ENCODE data around the gene A2ML1. TPM values are rescaled to one million over a fixed set of nuclear protein-coding genes. Genes with fewer than 3 reads are reported as not detected.
"Not testable (repeated sequence)": the region's sequence is repeated elsewhere in the genome, so short reads cannot be mapped to it uniquely, and the experiment has no call there.

Gene A2ML1
- polyA plus RNA-seq, 3 donors from 2014 or later: not detected

- Mint-ChIP-seq H3K27me3 (ENCODE audit: low read depth in 3 of 3) (peaks cover 0 to 2% (median 1%) of the 10 kb centered on the region in 3 donors), H3K9me3 (peaks cover 0 to 18% (median 0%) of the 10 kb centered on the region in 6 donors), H3K27ac (no peak overlapping the region), H3K4me3 (no peak overlapping the region), H3K4me1 (no peaks in the 10 kb centered on the region), H3K36me3 (peaks cover 0 to 4% (median 0%) of the 10 kb centered on the region in 3 donors)
- DNase-seq: no peak
These were observed 25.4 kb upstream of the A2ML1 start for GRCh38 chr12:8796831-8797626.

GRCh38 chr12:8801213-8801612 is 21.2 kb upstream of the A2ML1 start:
- H3K27ac Mint-ChIP-seq; H3K36me3 Mint-ChIP-seq; H3K4me3 Mint-ChIP-seq; H3K4me1 Mint-ChIP-seq; H3K27me3 Mint-ChIP-seq (ENCODE audit: low read depth in 3 of 3); DNase-seq: not testable (repeated sequence)
- H3K9me3 Mint-ChIP-seq: peaks cover 0 to 18% (median 0%) of the 10 kb centered on the region in 6 donors

GRCh38 chr12:8804833-8805232 is 17.6 kb upstream of the A2ML1 start:
- H3K4me1 Mint-ChIP-seq; H3K36me3 Mint-ChIP-seq; H3K27me3 Mint-ChIP-seq (ENCODE audit: low read depth in 3 of 3); H3K9me3 Mint-ChIP-seq; H3K4me3 Mint-ChIP-seq; H3K27ac Mint-ChIP-seq; DNase-seq: not testable (repeated sequence)

DNA sequence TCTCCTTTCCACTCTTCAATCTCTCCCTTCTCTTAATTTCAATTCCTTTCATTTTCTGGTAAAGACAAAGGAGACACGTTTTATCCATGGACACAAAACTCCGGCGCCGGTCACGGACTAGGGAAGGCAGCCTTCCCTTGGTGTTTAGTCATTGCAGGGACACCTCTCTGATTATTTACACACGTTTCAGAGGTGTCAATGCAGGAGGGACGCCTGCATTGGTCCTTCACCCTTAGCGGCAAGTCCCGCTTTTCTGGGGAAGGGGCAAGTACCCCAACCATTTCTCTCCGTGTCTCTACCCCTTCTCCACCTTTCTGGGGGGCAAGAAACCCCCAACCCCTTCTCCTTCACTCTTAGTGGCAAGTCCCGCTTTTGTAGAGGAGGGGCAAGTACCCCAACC is 16.9 kb upstream of the A2ML1 start:
- not testable (repeated sequence) for H3K4me1 Mint-ChIP-seq; H3K9me3 Mint-ChIP-seq; H3K27ac Mint-ChIP-seq; DNase-seq; H3K36me3 Mint-ChIP-seq; H3K27me3 Mint-ChIP-seq (ENCODE audit: low read depth in 3 of 3); H3K4me3 Mint-ChIP-seq

DNA sequence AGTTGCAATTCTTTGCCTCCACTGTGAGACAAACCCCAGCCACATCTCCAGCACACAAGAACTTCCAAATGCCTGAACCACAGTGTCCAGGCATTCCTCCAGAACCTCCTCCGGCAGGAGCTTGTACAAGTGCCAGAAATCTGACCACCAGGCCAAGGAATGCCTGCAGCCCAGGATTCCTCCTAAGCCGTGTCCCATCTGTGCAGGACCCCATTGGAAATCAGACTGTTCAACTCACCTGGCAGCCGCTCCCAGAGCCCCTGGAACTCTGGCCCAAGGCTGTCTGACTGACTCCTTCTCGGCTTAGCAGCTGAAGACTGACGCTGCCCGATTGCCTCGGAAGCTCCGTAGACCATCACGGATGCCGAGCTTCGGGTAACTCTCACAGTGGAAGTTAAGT is 15.3 kb upstream of the A2ML1 start:
- not testable (repeated sequence) for H3K27ac Mint-ChIP-seq; H3K4me3 Mint-ChIP-seq; H3K27me3 Mint-ChIP-seq (ENCODE audit: low read depth in 3 of 3); H3K9me3 Mint-ChIP-seq; DNase-seq; H3K4me1 Mint-ChIP-seq; H3K36me3 Mint-ChIP-seq

DNA sequence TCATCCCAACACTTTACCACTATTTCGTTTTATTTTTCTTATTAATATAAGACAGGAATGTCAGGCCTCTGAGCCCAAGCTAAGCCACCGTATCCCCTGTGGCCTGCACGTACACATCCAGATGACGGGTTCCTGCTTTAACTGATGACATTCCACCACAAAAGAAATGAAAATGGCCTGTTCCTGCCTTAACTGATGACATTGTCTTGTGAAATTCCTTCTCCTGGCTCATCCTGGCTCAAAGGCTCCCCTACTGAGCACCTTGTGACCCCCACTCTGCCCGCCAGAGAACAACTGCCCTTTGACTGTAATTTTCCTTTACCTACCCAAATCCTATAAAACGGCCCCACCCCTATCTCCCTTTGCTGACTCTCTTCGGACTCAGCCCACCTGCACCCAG is 12.3 kb upstream of the A2ML1 start:
- not testable (repeated sequence) for DNase-seq; H3K36me3 Mint-ChIP-seq; H3K27me3 Mint-ChIP-seq (ENCODE audit: low read depth in 3 of 3); H3K4me3 Mint-ChIP-seq; H3K4me1 Mint-ChIP-seq; H3K27ac Mint-ChIP-seq; H3K9me3 Mint-ChIP-seq

DNA sequence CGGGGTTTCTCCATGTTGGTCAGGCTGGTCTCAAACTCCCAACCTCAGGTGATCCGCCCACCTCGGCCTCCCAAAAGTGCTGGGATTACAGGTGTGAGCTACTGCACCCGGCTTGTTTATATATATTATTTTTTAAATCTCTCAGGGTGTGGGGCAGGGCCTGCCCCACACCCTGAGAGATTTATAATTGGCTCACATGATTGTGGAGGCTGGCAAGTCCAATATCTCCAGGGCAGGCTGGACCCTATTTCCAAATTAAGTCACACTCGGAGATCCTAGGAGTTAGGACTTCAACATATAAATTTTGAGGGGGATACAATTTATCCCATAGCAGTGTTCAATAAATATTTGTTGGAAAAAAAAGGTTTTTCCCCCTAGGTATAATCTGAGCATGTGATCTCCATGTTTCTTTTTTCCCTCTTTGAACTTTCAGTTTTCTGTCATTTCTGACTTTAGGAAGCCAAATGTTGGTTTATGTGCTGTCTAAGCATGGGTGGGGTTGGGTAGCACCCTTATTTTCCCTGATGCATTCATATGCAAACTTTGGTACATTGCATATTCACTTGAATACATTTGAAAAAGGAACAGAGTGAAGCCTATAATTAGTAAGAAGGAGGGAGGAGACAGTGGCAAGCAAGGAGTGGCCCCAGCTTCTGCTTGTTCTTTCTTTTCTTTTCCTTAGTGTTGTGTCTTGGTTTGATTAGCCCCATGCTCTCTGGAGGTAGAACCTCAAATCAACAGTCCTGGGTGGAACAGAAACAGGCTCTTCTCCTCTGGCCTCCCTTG is 8.7 kb upstream of the A2ML1 start:
- no peak overlapping the region for H3K27ac Mint-ChIP-seq
- H3K4me3 Mint-ChIP-seq: no peak overlapping the region
- H3K9me3 Mint-ChIP-seq: no peaks in the 10 kb centered on the region
- no peaks in the 10 kb centered on the region for H3K36me3 Mint-ChIP-seq
- peaks cover 0 to 1% (median under 1%) of the 10 kb centered on the region in 3 donors for H3K27me3 Mint-ChIP-seq (ENCODE audit: low read depth in 3 of 3)
- H3K4me1 Mint-ChIP-seq: no peaks in the 10 kb centered on the region
- no peak for DNase-seq

DNA sequence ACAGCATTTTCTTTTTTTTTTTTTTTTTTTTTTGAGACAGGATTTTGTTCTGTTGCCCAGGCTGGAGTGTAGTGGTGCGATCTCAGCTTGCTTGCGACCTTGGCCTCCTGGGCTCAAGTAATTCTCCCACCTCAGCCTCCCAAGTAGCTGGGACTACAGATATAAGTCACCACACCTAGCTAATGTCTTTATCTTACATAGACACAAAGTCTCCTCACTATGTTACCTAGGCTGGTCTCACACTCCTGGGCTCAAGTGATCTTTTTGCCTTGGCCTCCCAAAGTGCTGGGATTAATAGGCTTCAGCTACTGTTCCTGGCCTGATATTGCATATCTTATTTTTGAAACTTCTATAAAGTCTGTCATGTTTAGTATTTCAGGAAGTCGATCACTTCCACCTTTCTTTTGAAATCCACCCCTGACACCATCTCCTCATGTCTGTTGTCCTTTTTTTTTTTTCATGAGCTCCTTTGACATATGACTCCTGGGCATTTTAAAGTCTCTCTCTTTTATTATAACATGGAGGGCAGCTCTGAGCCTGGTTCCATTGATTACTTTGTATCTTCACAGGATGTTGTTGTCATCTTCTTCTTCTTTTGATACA is 5.9 kb upstream of the A2ML1 start:
- H3K9me3 Mint-ChIP-seq: no peaks in the 10 kb centered on the region
- H3K27ac Mint-ChIP-seq: no peak overlapping the region
- DNase-seq: no peak
- peaks cover 0 to 4% (median 1%) of the 10 kb centered on the region in 3 donors for H3K27me3 Mint-ChIP-seq (ENCODE audit: low read depth in 3 of 3)
- H3K4me3 Mint-ChIP-seq: no peak overlapping the region
- H3K4me1 Mint-ChIP-seq: no peaks in the 10 kb centered on the region
- H3K36me3 Mint-ChIP-seq: no peaks in the 10 kb centered on the region

DNA sequence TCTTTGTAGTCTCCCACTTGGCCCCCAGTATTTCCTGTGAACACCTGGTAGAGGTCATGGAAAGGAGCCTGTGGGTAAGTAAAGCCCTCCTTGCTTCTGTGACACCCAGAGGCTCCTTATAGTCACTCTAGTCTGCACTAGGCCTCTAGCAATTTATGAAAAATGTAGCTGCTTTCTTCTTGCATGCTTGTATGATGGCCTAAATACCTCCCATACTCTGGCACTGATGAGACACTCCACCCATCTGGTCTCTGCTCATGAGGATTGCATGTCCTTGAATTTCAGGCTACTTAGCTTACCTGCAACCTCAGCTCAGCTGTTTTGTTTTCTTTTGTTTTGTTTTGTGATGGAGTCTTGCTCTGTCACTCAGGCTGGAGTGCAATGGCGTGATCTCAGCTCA is 4.6 kb upstream of the A2ML1 start:
- Mint-ChIP-seq H3K4me3 (no peak overlapping the region), H3K27ac (no peak overlapping the region), H3K36me3 (no peaks in the 10 kb centered on the region), H3K4me1 (no peaks in the 10 kb centered on the region), H3K9me3 (no peaks in the 10 kb centered on the region), H3K27me3 (ENCODE audit: low read depth in 3 of 3) (peaks cover 0 to 8% (median 0%) of the 10 kb centered on the region in 3 donors)
- no peak for DNase-seq

DNA sequence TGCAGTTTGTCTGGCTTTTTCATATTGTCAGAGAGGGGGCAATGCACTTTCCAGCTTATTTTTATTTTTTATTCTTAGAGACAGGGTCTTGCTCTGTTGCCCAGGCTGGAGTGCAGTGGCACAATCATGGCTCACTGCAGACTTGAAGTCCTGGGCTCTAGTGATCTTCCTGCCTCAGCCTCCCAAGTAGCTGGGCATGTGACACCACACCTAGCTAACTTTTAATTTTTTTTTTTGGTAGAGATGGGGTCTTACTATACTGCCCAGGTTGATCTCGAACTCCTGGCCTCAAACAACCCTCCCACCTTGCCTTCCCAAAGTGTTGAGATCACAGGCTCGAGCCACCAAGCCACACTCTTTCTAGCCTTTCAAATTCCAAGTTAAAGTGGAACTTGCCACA is 3.9 kb upstream of the A2ML1 start:
- no peaks in the 10 kb centered on the region for H3K36me3 Mint-ChIP-seq
- no peak overlapping the region for H3K27ac Mint-ChIP-seq
- H3K27me3 Mint-ChIP-seq (ENCODE audit: low read depth in 3 of 3): peaks cover 0 to 8% (median 0%) of the 10 kb centered on the region in 3 donors
- no peaks in the 10 kb centered on the region for H3K4me1 Mint-ChIP-seq
- H3K4me3 Mint-ChIP-seq: no peak overlapping the region
- no peaks in the 10 kb centered on the region for H3K9me3 Mint-ChIP-seq
- DNase-seq: no peak

DNA sequence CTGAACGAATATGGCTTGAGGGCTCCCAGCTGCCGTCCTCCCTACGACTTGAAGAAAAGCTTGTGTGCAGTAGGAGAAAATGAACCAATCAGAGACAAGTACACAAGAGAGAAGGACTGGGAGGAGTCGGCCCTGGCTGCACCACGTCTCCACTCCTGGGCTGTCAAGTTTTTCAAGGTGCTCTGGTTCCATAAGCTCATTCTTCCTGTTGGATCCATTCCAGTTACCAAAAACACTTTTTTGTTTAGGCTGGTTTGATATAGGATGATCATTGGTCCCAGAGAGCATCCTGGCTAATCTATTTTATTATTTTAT is 2.8 kb upstream of the A2ML1 start:
- H3K27ac Mint-ChIP-seq: no peak overlapping the region
- no peaks in the 10 kb centered on the region for H3K9me3 Mint-ChIP-seq
- DNase-seq: no peak
- H3K4me3 Mint-ChIP-seq: no peak overlapping the region
- H3K36me3 Mint-ChIP-seq: no peaks in the 10 kb centered on the region
- peaks cover 0 to 8% (median 0%) of the 10 kb centered on the region in 3 donors for H3K27me3 Mint-ChIP-seq (ENCODE audit: low read depth in 3 of 3)
- H3K4me1 Mint-ChIP-seq: no peaks in the 10 kb centered on the region

- not testable (repeated sequence) for H3K9me3 Mint-ChIP-seq, H3K27ac Mint-ChIP-seq, H3K4me1 Mint-ChIP-seq
These were observed 1.6 kb upstream of the A2ML1 start for GRCh38 chr12:8820676-8821407.

DNA sequence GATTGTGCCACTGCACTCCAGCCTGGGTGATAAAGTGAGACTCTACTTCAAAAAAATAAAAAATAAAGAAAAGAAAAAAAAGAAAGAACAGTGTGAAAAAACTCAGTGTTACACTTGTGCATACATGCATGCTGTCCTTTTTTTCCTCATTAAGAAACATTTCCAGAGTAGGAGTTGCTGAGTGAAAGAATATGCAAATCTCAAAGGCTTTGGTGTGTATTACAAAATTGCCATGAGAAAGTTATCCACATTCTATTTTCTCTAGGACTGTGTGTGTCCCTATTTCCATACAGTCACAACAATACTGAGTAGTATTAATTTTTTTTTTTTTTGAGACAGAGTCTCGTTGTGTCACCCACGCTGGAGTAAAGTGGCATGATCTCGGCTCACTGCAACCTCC is 830 bp upstream of the A2ML1 start:
- H3K4me3 Mint-ChIP-seq: no peak overlapping the region
- no peak for DNase-seq
- no peak overlapping the region for H3K27ac Mint-ChIP-seq
- no peaks in the 10 kb centered on the region for H3K36me3 Mint-ChIP-seq
- peaks cover 0 to 14% (median 0%) of the 10 kb centered on the region in 3 donors for H3K27me3 Mint-ChIP-seq (ENCODE audit: low read depth in 3 of 3)
- H3K4me1 Mint-ChIP-seq: no peaks in the 10 kb centered on the region
- no peaks in the 10 kb centered on the region for H3K9me3 Mint-ChIP-seq

More at GRCh38 chr12:8820676-8821407, 1.6 kb upstream of the A2ML1 start:
- DNase-seq, H3K36me3 Mint-ChIP-seq, H3K4me3 Mint-ChIP-seq: not testable (repeated sequence)
- H3K27me3 Mint-ChIP-seq (ENCODE audit: low read depth in 3 of 3): peaks cover 0 to 14% (median 0%) of the 10 kb centered on the region in 3 donors

All from immature natural killer cell (primary cell).